IPS-15b (cell line): ENCODE results near the gene SESN3.

Experiments used
- H3K27me3 ChIP-seq: one replicate; pipeline ENCODE4 v1.6.1; 2013; ENCODE audit warnings: low read length; ENCODE audit not compliant: control insufficient read depth, insufficient read depth
- H3K36me3 ChIP-seq: one replicate; pipeline ENCODE4 v1.6.1; 2013; ENCODE audit warnings: low read length; ENCODE audit not compliant: control insufficient read depth, insufficient read depth
- H3K4me1 ChIP-seq: one replicate; pipeline ENCODE4 v1.6.1; 2013; ENCODE audit warnings: mild to moderate bottlenecking, low read length; ENCODE audit not compliant: control insufficient read depth, insufficient read depth
- H3K4me3 ChIP-seq: one replicate; pipeline ENCODE4 v1.5.1; 2013; ENCODE audit warnings: low read depth, low read length
- H3K9ac ChIP-seq: one replicate; pipeline ENCODE4 v1.6.1; 2013; ENCODE audit warnings: low read depth, mild to moderate bottlenecking, low read length
- H3K9me3 ChIP-seq: one replicate; pipeline ENCODE4 v1.6.1; 2013; ENCODE audit warnings: mild to moderate bottlenecking, low read length; ENCODE audit not compliant: control insufficient read depth, insufficient read depth

Gene SESN3

GRCh38 chr11:95193541-95193940, 37.5 kb downstream of the SESN3 start:
- Histone ChIP-seq H3K27me3 (no peaks in the 10 kb centered on the region), H3K4me3 (no peak overlapping the region), H3K36me3 (no peaks in the 10 kb centered on the region), H3K9ac (no peak overlapping the region), H3K4me1 (no peaks in the 10 kb centered on the region), H3K9me3 (no peaks in the 10 kb centered on the region)

GRCh38 chr11:95192717-95193116, 38.3 kb downstream of the SESN3 start:
- H3K9ac ChIP-seq = no peak overlapping the region
- no peaks in the 10 kb centered on the region for H3K27me3 ChIP-seq
- no peaks in the 10 kb centered on the region for H3K9me3 ChIP-seq
- H3K4me1 ChIP-seq = no peaks in the 10 kb centered on the region
- no peak overlapping the region for H3K4me3 ChIP-seq
- H3K36me3 ChIP-seq = no peaks in the 10 kb centered on the region

- Histone ChIP-seq H3K9me3 (no peaks in the 10 kb centered on the region), H3K27me3 (no peaks in the 10 kb centered on the region), H3K36me3 (peaks cover 1% of the 10 kb centered on the region), H3K9ac (no peak overlapping the region), H3K4me3 (no peak overlapping the region), H3K4me1 (no peaks in the 10 kb centered on the region)
These were observed 43.3 kb downstream of the SESN3 start for GRCh38 chr11:95187723-95188122.

- H3K4me1 ChIP-seq = no peaks in the 10 kb centered on the region
- no peak overlapping the region for H3K4me3 ChIP-seq
- no peaks in the 10 kb centered on the region for H3K9me3 ChIP-seq
- H3K27me3 ChIP-seq = no peaks in the 10 kb centered on the region
- H3K9ac ChIP-seq = no peak overlapping the region
- H3K36me3 ChIP-seq = peaks cover 4% of the 10 kb centered on the region
These were observed 48.6 kb downstream of the SESN3 start for GRCh38 chr11:95182397-95182796.

- Histone ChIP-seq H3K36me3 (peaks cover 4% of the 10 kb centered on the region), H3K9me3 (no peaks in the 10 kb centered on the region), H3K27me3 (no peaks in the 10 kb centered on the region), H3K4me3 (no peak overlapping the region), H3K9ac (no peak overlapping the region), H3K4me1 (no peaks in the 10 kb centered on the region)
These were observed 55.1 kb downstream of the SESN3 start for GRCh38 chr11:95175818-95176380.

GRCh38 chr11:95170294-95170693, 60.7 kb downstream of the SESN3 start:
- Histone ChIP-seq H3K9me3 (no peaks in the 10 kb centered on the region), H3K27me3 (no peaks in the 10 kb centered on the region), H3K4me3 (no peak overlapping the region), H3K4me1 (peaks cover 8% of the 10 kb centered on the region), H3K9ac (no peak overlapping the region), H3K36me3 (peaks cover 3% of the 10 kb centered on the region)

- H3K4me3 ChIP-seq = no peak overlapping the region
- H3K9me3 ChIP-seq = no peaks in the 10 kb centered on the region
- H3K36me3 ChIP-seq = no peaks in the 10 kb centered on the region
- H3K4me1 ChIP-seq = peaks cover 8% of the 10 kb centered on the region
- H3K9ac ChIP-seq = no peak overlapping the region
- no peaks in the 10 kb centered on the region for H3K27me3 ChIP-seq
These were observed 64.2 kb downstream of the SESN3 start for GRCh38 chr11:95166781-95167180.

GRCh38 chr11:95165638-95166037, 65.4 kb downstream of the SESN3 start:
- Histone ChIP-seq H3K36me3 (no peaks in the 10 kb centered on the region), H3K4me1 (peaks cover 8% of the 10 kb centered on the region), H3K4me3 (no peak overlapping the region), H3K27me3 (no peaks in the 10 kb centered on the region), H3K9ac (no peak overlapping the region), H3K9me3 (no peaks in the 10 kb centered on the region)

GRCh38 chr11:95163106-95163505, 67.9 kb downstream of the SESN3 start:
- H3K9ac ChIP-seq = no peak overlapping the region
- H3K36me3 ChIP-seq = no peaks in the 10 kb centered on the region
- no peak overlapping the region for H3K4me3 ChIP-seq
- no peaks in the 10 kb centered on the region for H3K27me3 ChIP-seq
- H3K4me1 ChIP-seq = no peaks in the 10 kb centered on the region
- H3K9me3 ChIP-seq = no peaks in the 10 kb centered on the region

GRCh38 chr11:95161248-95161647, 69.8 kb downstream of the SESN3 start:
- no peaks in the 10 kb centered on the region for H3K4me1 ChIP-seq
- no peaks in the 10 kb centered on the region for H3K27me3 ChIP-seq
- no peaks in the 10 kb centered on the region for H3K9me3 ChIP-seq
- H3K36me3 ChIP-seq = no peaks in the 10 kb centered on the region
- H3K4me3 ChIP-seq = no peak overlapping the region
- H3K9ac ChIP-seq = no peak overlapping the region

GRCh38 chr11:95157824-95158223, 73.2 kb downstream of the SESN3 start:
- H3K9ac ChIP-seq = no peak overlapping the region
- no peaks in the 10 kb centered on the region for H3K36me3 ChIP-seq
- no peaks in the 10 kb centered on the region for H3K9me3 ChIP-seq
- no peaks in the 10 kb centered on the region for H3K4me1 ChIP-seq
- no peaks in the 10 kb centered on the region for H3K27me3 ChIP-seq
- H3K4me3 ChIP-seq = no peak overlapping the region

- Histone ChIP-seq H3K9ac (no peak overlapping the region), H3K27me3 (no peaks in the 10 kb centered on the region), H3K9me3 (no peaks in the 10 kb centered on the region), H3K4me3 (no peak overlapping the region), H3K36me3 (no peaks in the 10 kb centered on the region), H3K4me1 (no peaks in the 10 kb centered on the region)
These were observed 74.0 kb downstream of the SESN3 start for GRCh38 chr11:95156916-95157541.
